A673 (cell line): Measurements from ENCODE around the gene SHISA3. TPM values are rescaled to one million over a fixed set of nuclear protein-coding genes. Genes with fewer than 3 reads are reported as not detected.

Experiments
- BruUV-seq: library from RNA; stranded (reverse); fragments of 400-500 nt; replicated peaks from 2 replicates; lab custom pipeline; 2021; lab: Mats Ljungman, UMichigan
- CTCF ChIA-PET: fragments of 300-600 bp; sonication (Branson Sonifier 250); formaldehyde crosslinking; loops from one replicate; lab custom pipeline; 2022; ENCODE audit warnings: antibody characterized with exemption; lab: Charles Lee
- POLR2A ChIA-PET: fragments of 300-600 bp; sonication (Branson Sonifier 250); formaldehyde crosslinking; loops from one replicate; lab custom pipeline; 2022; ENCODE audit warnings: antibody characterized with exemption; ENCODE audit not compliant: low non-redundant PET; lab: Charles Lee
- DNase-seq: peaks from one replicate; pipeline ENCODE4 v3.0.0-alpha.2; 2015; ENCODE audit warnings: low spot score
- H3K27ac ChIP-seq: fragments of 200-600 bp; sonication (generic); 2 replicates; pipeline ENCODE4 v1.5.1; 2016; ENCODE audit warnings: mixed run types, low read depth, mild to moderate bottlenecking, mixed read lengths, antibody characterized with exemption, low read length; ENCODE audit not compliant: poor library complexity, severe bottlenecking
- H3K27me3 ChIP-seq: fragments of 200-600 bp; sonication (generic); replicated peaks from 2 replicates; pipeline ENCODE4 v1.6.1; 2017; ENCODE audit warnings: mixed run types, low read depth, mild to moderate bottlenecking, mixed read lengths, antibody characterized with exemption, low read length; ENCODE audit not compliant: insufficient read depth, poor library complexity
- H3K36me3 ChIP-seq: fragments of 200-600 bp; sonication (generic); 2 replicates; pipeline ENCODE4 v1.6.1; 2016; ENCODE audit warnings: mixed run types, mild to moderate bottlenecking, mixed read lengths, antibody characterized with exemption, low read length; ENCODE audit not compliant: insufficient read depth, poor library complexity, severe bottlenecking
- H3K4me1 ChIP-seq: fragments of 200-600 bp; sonication (generic); 2 replicates; pipeline ENCODE4 v1.6.1; 2017; ENCODE audit warnings: mixed run types, mild to moderate bottlenecking, mixed read lengths, antibody characterized with exemption, low read length; ENCODE audit not compliant: insufficient read depth, poor library complexity, severe bottlenecking
- H3K4me3 ChIP-seq: fragments of 200-600 bp; sonication (generic); 2 replicates; pipeline ENCODE4 v1.5.1; 2016; ENCODE audit warnings: low read depth, mixed run types, mild to moderate bottlenecking, mixed read lengths, low read length; ENCODE audit not compliant: poor library complexity, severe bottlenecking
- H3K9me3 ChIP-seq: fragments of 200-600 bp; sonication (generic); 2 replicates; pipeline ENCODE4 v1.6.1; 2016; ENCODE audit warnings: mixed run types, low read depth, mild to moderate bottlenecking, mixed read lengths, antibody characterized with exemption, low read length; ENCODE audit not compliant: poor library complexity, severe bottlenecking
- EZH2 ChIP-seq: fragments of 200-600 bp; sonication (generic); IDR thresholded peaks from 2 replicates; pipeline ENCODE4 v1.6.1; 2017; ENCODE audit warnings: borderline replicate concordance, low read depth, mild to moderate bottlenecking, mixed read lengths, antibody characterized with exemption, low read length; ENCODE audit not compliant: poor library complexity, severe bottlenecking
- intact Hi-C: fragments of 100-400 bp; cut with micrococcal nuclease; formaldehyde crosslinking; loops from one replicate; pipeline ENCODE4 v1.10.0; 2022; ENCODE audit not compliant: unreplicated experiment
- total RNA-seq: library from RNA; stranded (reverse); gene quantifications from 2 replicates; pipeline ENCODE4 v1.2.3, GENCODE V29; 2021
- TF ChIP-seq, protein P1 (sequence below): fragments of 300-800, 200-600 bp; sonication (generic); conservative IDR thresholded peaks from 2 replicates; pipeline ENCODE4 v1.5.1; 2017; ENCODE audit warnings: low read depth, mild to moderate bottlenecking, antibody characterized with exemption, low read length, moderate library complexity, mixed read lengths

Gene SHISA3
- total RNA-seq, 1 experiment from 2014 or later = 0.39 TPM

DNA sequence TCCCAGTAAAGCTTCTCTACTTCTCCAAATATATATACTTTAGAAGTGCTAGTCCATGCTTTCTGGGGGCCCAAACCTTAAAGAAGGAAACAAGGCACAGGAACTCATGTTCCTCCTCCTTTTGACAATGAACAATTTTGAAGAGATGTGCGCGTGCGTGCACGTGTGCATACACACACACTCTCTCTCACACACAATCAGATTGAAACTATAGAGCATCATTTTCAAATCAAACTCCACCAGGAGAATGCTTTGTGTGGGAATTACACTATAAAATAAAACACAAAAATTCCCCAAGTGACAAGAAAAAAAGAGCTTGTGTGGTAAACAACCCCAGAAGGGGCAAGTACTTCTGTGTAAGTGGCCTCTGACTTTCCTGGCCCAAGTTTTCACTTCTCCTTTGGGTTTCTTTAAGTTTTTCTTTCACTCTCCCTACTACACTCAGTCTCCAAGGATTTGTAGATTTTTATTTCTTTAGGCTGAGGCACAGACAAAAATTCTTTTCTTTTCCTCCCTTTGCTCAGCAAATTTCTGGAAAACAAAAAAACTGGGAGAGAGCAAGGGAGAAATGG is 46.6 kb upstream of the SHISA3 start:
- POLR2A ChIA-PET = no interaction called here
- TF ChIP-seq EZH2 = no peak
- TF ChIP-seq, protein P1, sequence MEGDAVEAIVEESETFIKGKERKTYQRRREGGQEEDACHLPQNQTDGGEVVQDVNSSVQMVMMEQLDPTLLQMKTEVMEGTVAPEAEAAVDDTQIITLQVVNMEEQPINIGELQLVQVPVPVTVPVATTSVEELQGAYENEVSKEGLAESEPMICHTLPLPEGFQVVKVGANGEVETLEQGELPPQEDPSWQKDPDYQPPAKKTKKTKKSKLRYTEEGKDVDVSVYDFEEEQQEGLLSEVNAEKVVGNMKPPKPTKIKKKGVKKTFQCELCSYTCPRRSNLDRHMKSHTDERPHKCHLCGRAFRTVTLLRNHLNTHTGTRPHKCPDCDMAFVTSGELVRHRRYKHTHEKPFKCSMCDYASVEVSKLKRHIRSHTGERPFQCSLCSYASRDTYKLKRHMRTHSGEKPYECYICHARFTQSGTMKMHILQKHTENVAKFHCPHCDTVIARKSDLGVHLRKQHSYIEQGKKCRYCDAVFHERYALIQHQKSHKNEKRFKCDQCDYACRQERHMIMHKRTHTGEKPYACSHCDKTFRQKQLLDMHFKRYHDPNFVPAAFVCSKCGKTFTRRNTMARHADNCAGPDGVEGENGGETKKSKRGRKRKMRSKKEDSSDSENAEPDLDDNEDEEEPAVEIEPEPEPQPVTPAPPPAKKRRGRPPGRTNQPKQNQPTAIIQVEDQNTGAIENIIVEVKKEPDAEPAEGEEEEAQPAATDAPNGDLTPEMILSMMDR = no peak
- no peak overlapping the region for H3K4me3 ChIP-seq
- CTCF ChIA-PET = no interaction called here
- intact Hi-C loops = no loop called here
- no peak overlapping the region for H3K27ac ChIP-seq
- no peak for DNase-seq
- peaks cover 7% of the 10 kb centered on the region for H3K27me3 ChIP-seq
- H3K9me3 ChIP-seq = no peaks in the 10 kb centered on the region
- BruUV-seq = no TSS peak
- no peaks in the 10 kb centered on the region for H3K36me3 ChIP-seq
- no peaks in the 10 kb centered on the region for H3K4me1 ChIP-seq

- no peak for DNase-seq
- POLR2A ChIA-PET = no interaction called here
- no peak overlapping the region for H3K4me3 ChIP-seq
- no peak overlapping the region for H3K27ac ChIP-seq
- no peaks in the 10 kb centered on the region for H3K4me1 ChIP-seq
- no peaks in the 10 kb centered on the region for H3K9me3 ChIP-seq
- no peaks in the 10 kb centered on the region for H3K36me3 ChIP-seq
- H3K27me3 ChIP-seq = peaks cover 7% of the 10 kb centered on the region
- CTCF ChIA-PET = no interaction called here
- BruUV-seq = no TSS peak
- TF ChIP-seq, protein P1 = no peak
- no peak for TF ChIP-seq EZH2
- intact Hi-C loops = no loop called here
These were observed 45.2 kb upstream of the SHISA3 start for GRCh38 chr4:42352049-42352448.

DNA sequence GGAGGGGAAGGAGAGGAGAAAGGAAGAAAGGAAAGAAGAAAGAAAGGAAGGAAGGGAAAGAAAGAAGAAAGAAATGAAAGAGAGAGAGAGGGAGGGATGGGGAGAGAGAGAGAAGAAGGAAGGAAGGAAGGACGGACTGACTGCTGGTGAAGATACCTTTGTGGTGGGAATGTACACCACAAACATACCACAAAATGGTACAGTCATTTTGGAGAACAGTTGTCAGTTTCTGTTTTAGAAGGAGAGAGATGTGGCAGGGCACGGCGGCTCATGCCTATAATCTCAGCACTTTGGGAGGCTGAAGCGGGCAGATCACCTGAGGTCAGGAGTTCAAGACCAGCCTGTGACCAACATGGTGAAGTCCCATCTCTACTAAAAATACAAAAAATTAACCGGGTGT is 40.0 kb upstream of the SHISA3 start:
- ChIA-PET POLR2A (no interaction called here), CTCF (no interaction called here)
- H3K36me3 ChIP-seq = no peaks in the 10 kb centered on the region
- no peaks in the 10 kb centered on the region for H3K4me1 ChIP-seq
- no peak overlapping the region for H3K27ac ChIP-seq
- H3K27me3 ChIP-seq = peaks cover 11% of the 10 kb centered on the region
- H3K9me3 ChIP-seq = no peaks in the 10 kb centered on the region
- H3K4me3 ChIP-seq = no peak overlapping the region
- intact Hi-C loops = no loop called here
- TF ChIP-seq, protein P1 = no peak
- TF ChIP-seq EZH2 = no peak
- no TSS peak for BruUV-seq
- DNase-seq = no peak
